Pulmonary artery endothelial cell (primary cell): ENCODE results near the gene PROSER3. TPM values are rescaled to one million over a fixed set of nuclear protein-coding genes. Genes with fewer than 3 reads are reported as not detected.

Experiments used
- DNase-seq: peaks from one replicate; pipeline ENCODE4 v3.0.0-alpha.2; 2011; ENCODE audit warnings: low read depth, low spot score
- total RNA-seq: library from RNA; depleted of rRNA; stranded (reverse); fragments of >200 nt; gene quantifications from 2 replicates; pipeline ENCODE4 v1.2.3, GENCODE V29; 2014

The PROSER3 gene
- total RNA-seq, 1 donor from 2014 or later = 3.8 TPM

DNA sequence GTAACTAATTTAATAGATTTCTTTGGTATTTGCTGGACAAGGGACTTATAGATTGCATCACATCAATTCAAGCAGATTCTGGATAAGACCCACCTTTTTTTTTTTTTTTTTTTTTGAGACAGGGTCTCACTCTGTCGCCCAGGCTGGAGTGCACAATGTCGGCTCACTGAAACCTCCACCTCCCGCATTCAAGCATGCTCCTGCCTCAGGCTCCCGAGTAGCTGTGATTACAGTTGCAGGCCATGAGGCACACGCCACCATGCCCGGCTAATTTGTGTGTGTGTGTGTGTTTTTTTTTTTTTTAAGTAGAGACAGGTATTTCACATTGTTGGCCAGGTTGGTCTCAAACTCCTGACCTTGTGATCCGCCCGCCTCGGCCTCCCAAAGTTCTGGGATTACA lies 58.9 kb downstream of the PROSER3 start:
- no peak for DNase-seq

DNA sequence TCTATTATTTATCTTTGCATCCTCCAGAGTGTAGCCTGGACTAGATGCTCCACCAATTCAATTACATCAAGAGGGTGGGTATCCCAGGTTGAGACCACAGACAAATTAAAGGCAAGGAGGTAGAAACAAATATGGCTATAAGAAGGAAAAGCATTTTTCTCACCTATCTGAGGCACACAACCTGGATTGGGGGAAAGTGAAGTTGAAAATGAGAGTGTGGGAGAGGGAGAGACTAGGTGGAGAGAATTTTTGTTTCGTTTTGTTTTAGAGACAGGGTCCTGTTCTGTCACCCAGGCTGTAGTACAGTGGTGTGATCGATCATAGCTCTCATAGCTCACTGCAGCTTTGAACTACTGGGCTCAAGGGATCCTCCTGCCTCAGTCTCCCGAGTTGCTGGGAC lies 60.5 kb downstream of the PROSER3 start:
- DNase-seq = no peak

Other genes starting within 250 kb of the PROSER3 start
- gene DMKN, start 244.5 kb upstream of the PROSER3 start, total RNA-seq = not detected in 2 replicates
- gene SBSN, start 229.9 kb upstream of the PROSER3 start, total RNA-seq = not detected in 2 replicates
- not detected in 2 replicates for gene GAPDHS, start 224.7 kb upstream of the PROSER3 start, total RNA-seq
- gene TMEM147, start 212.6 kb upstream of the PROSER3 start, total RNA-seq = 74.1 and 78.8 TPM in 2 replicates
- not detected in 2 replicates for gene ATP4A, start 194.5 kb upstream of the PROSER3 start, total RNA-seq
- not detected in 2 replicates for gene PMIS2, start 172.0 kb upstream of the PROSER3 start, total RNA-seq
- 9.1 and 9.4 TPM in 2 replicates for gene HAUS5, start 145.4 kb upstream of the PROSER3 start, total RNA-seq
- 48.2 and 51.7 TPM in 2 replicates for gene RBM42, start 129.1 kb upstream of the PROSER3 start, total RNA-seq
- 0.11 and 0.46 TPM in 2 replicates for gene ETV2, start 116.4 kb upstream of the PROSER3 start, total RNA-seq
- gene COX6B1, start 109.9 kb upstream of the PROSER3 start, total RNA-seq = 181 and 348 TPM in 2 replicates
- not detected in 2 replicates for gene UPK1A, start 91.7 kb upstream of the PROSER3 start, total RNA-seq
- not detected in 2 replicates for gene ZBTB32, start 53.6 kb upstream of the PROSER3 start, total RNA-seq
- gene KMT2B, start 40.2 kb upstream of the PROSER3 start, total RNA-seq = 4.4 and 5.4 TPM in 2 replicates
- 1.2 and 1.8 TPM in 2 replicates for gene IGFLR1, start 15.7 kb upstream of the PROSER3 start, total RNA-seq
- 2.0 and 3.9 TPM in 2 replicates for gene U2AF1L4, start 12.8 kb upstream of the PROSER3 start, total RNA-seq
- 16.3 and 17.7 TPM in 2 replicates for gene PSENEN, start 12.5 kb upstream of the PROSER3 start, total RNA-seq
- 5.5 and 7.2 TPM in 2 replicates for gene LIN37, start 9.6 kb upstream of the PROSER3 start, total RNA-seq
- 0.20 and 0.67 TPM in 2 replicates for gene HSPB6, start 1.1 kb upstream of the PROSER3 start, total RNA-seq
- 2.6 and 2.7 TPM in 2 replicates for gene ARHGAP33, start 17.4 kb downstream of the PROSER3 start, total RNA-seq
- gene PRODH2, start 54.7 kb downstream of the PROSER3 start, total RNA-seq = not detected in 2 replicates
- gene NPHS1, start 94.3 kb downstream of the PROSER3 start, total RNA-seq = not detected in 2 replicates
- 0.04 TPM in 1 of 2 replicates, not detected in the other for gene KIRREL2, start 98.7 kb downstream of the PROSER3 start, total RNA-seq
- 2.4 and 4.0 TPM in 2 replicates for gene APLP1, start 110.4 kb downstream of the PROSER3 start, total RNA-seq
- 2.0 and 3.4 TPM in 2 replicates for gene NFKBID, start 142.4 kb downstream of the PROSER3 start, total RNA-seq
- gene HCST, start 144.4 kb downstream of the PROSER3 start, total RNA-seq = not detected in 2 replicates
- not detected in 2 replicates for gene TYROBP, start 150.1 kb downstream of the PROSER3 start, total RNA-seq
- gene LRFN3, start 178.2 kb downstream of the PROSER3 start, total RNA-seq = 2.6 and 3.0 TPM in 2 replicates
- gene SDHAF1, start 237.0 kb downstream of the PROSER3 start, total RNA-seq = 7.4 and 11.3 TPM in 2 replicates